ENCODE measurements around the gene COL24A1. TPM values are rescaled to one million over a fixed set of nuclear protein-coding genes. Genes with fewer than 3 reads are reported as not detected.
"Not testable (repeated sequence)": the region's sequence is repeated elsewhere in the genome, so short reads cannot be mapped to it uniquely, and the experiment has no call there.

COL24A1 gene
- total RNA-seq, 1 donor, result 3.9 TPM

GRCh38 chr1:86114236-86114635, 42.3 kb downstream of the COL24A1 start:
- no peak overlapping the region for H3K4me3 ChIP-seq (ENCODE audit: low read depth, low read length)
- TF ChIP-seq CTCF (IDR thresholded peaks at IDR 0.05; ENCODE audit: insufficient read depth, low read depth, low read length), result no peak
- DNase-seq (ENCODE audit: low read depth), result no peak

GRCh38 chr1:86111590-86111989, 45.0 kb downstream of the COL24A1 start:
- not testable (repeated sequence) for H3K4me3 ChIP-seq (ENCODE audit: low read depth, low read length); DNase-seq (ENCODE audit: low read depth)

GRCh38 chr1:86110451-86111129, 46.0 kb downstream of the COL24A1 start:
- TF ChIP-seq CTCF (IDR thresholded peaks at IDR 0.05; ENCODE audit: insufficient read depth, low read depth, low read length), result no peak
- H3K4me3 ChIP-seq (ENCODE audit: low read depth, low read length), result no peak overlapping the region
- DNase-seq (ENCODE audit: low read depth), result no peak

- no peak for DNase-seq (ENCODE audit: low read depth)
- TF ChIP-seq CTCF (IDR thresholded peaks at IDR 0.05; ENCODE audit: insufficient read depth, low read depth, low read length), result no peak
- H3K4me3 ChIP-seq (ENCODE audit: low read depth, low read length), result no peak overlapping the region
Measured at GRCh38 chr1:86105533-86105866, 51.1 kb downstream of the COL24A1 start.

- H3K4me3 ChIP-seq (ENCODE audit: low read depth, low read length), result no peak overlapping the region
- no peak for TF ChIP-seq CTCF (IDR thresholded peaks at IDR 0.05; ENCODE audit: insufficient read depth, low read depth, low read length)
- DNase-seq (ENCODE audit: low read depth), result no peak
Measured at GRCh38 chr1:86104606-86105532, 51.7 kb downstream of the COL24A1 start.

- no peak overlapping the region for H3K4me3 ChIP-seq (ENCODE audit: low read depth, low read length)
- TF ChIP-seq CTCF (IDR thresholded peaks at IDR 0.05; ENCODE audit: insufficient read depth, low read depth, low read length), result no peak
- DNase-seq (ENCODE audit: low read depth), result no peak
Measured at GRCh38 chr1:86101616-86102015, 55.0 kb downstream of the COL24A1 start.

GRCh38 chr1:86100401-86100800, 56.2 kb downstream of the COL24A1 start:
- no peak for DNase-seq (ENCODE audit: low read depth)
- H3K4me3 ChIP-seq (ENCODE audit: low read depth, low read length), result no peak overlapping the region
- TF ChIP-seq CTCF (IDR thresholded peaks at IDR 0.05; ENCODE audit: insufficient read depth, low read depth, low read length), result no peak
